HG02852 (cell line): ENCODE results near the gene PRKN.
"Not testable (repeated sequence)": the region's sequence is repeated elsewhere in the genome, so short reads cannot be mapped to it uniquely, and the experiment has no call there.

Experiments used
- ATAC-seq: cut with Tn5 transposase; IDR thresholded peaks from one replicate; pipeline ENCODE4 v1.9.1; 2021; ENCODE audit warnings: mild to moderate bottlenecking, moderate library complexity; ENCODE audit not compliant: unreplicated experiment

PRKN gene

DNA sequence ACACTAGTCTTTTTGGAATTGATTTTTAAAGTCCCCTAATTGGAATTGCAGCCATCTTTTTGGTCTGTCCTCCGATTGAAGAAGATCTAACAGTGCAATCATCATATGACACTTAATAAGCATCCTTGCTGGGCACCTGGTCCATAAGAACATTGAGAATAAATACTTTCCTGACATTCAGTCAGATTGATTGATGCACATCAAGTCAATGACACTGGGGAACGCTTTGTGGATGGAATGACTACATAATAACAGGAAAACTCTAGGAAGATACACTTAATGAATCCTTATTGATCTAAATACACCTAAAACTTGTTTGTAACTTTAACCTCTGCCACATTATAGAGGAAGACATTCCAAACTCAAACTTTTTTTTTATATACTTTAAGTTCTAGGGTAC, 255.7 kb downstream of the PRKN start:
- ATAC-seq, result no peak

DNA sequence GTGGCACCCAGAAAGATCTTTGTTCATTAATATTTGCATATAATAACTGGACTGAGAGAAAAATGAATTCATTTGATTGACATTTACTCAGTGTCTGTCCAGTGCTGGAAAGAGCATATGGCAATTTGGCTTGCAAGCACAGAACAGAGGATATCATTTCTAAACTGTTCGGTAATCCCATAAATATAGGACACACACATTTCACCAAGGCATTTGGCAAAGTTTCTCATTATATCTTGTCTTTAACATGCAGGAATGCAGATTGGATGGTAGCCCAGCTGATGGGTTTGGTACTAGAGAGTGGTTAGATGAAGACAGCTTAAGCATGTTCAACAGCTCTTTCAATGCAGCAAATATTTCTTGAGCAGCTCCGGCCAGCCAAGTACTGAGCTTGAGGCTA, 259.2 kb downstream of the PRKN start:
- ATAC-seq, result no peak

DNA sequence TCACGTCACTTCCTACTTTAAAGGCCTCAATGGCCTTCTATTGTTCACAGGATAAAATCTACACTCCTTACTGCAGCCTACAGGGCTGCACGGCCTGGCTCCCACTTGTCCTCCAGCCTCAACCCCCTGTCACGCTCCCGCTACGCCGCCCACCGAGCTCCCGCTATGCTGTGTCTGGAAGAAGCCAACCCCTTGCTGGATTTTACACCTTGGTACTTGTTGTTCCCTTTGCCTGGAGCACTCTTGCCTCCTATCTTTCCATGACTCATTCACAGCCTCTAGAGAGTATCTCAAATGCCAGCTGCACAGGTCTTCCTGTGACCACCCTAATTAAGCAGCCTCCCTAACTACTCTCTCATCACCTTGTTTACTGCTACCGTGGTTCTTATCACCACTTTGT, 259.9 kb downstream of the PRKN start:
- ATAC-seq, result no peak

DNA sequence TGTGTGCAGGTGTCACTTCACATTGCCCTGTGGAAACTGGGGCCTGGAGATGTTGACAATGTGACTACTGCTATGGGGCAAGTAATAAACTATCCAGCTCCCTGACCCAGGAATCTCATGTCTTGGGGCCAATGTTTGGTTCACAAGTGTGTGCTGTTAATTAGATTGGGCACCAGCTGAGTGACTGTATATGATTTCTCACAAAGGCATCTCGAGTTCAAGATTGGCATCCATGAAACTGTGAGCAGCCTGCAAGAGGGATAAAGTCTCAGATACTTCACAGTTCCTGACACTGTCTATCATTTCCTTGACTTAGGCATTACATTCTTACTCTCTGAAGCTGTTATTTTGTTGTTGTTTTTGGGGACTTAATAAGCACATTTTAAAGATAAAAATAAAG, 264.0 kb downstream of the PRKN start:
- no peak for ATAC-seq

- ATAC-seq, result no peak
These were observed 267.6 kb downstream of the PRKN start for GRCh38 chr6:162459985-162460384.

GRCh38 chr6:162450358-162450757, 277.2 kb downstream of the PRKN start:
- ATAC-seq, result no peak

DNA sequence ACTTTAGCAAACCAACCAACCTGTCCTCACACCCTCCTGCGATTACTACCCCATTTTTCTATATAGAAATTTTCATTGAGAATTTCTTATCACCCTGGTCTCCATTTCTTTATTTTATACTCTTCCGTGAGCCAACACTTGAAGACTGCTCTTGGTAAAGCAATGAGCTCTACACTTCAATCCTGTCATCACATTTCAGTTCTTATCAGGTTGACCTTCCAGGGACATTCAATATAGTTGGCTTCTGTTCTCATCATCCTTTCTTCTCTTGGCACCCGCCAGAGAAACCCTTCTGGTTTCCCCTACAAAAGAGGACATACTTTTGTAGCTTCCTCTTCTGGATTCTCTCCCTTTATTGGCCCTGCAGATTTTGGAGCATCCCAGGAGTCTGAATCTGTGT, 279.3 kb downstream of the PRKN start:
- no peak for ATAC-seq

GRCh38 chr6:162443101-162443500, 284.5 kb downstream of the PRKN start:
- no peak for ATAC-seq

DNA sequence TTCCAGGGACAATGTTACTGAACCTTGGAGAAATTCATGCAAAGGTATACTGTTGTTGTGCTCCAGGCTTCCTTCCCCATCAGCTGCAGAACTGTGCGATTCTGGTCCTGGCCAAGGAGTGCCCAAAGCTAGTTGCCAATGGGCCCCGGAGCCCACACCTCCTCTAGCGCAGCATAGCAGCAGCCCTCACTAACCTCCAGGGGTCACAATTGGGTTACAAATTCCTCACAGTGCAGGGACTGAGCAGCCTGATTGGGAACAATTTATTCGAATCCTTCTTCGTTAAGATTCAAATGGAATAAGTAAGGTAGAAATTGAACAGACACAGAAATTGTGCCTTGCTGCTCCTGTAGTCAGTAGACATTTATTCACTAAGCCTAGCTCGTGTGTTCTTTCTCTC, 284.9 kb downstream of the PRKN start:
- no peak for ATAC-seq

DNA sequence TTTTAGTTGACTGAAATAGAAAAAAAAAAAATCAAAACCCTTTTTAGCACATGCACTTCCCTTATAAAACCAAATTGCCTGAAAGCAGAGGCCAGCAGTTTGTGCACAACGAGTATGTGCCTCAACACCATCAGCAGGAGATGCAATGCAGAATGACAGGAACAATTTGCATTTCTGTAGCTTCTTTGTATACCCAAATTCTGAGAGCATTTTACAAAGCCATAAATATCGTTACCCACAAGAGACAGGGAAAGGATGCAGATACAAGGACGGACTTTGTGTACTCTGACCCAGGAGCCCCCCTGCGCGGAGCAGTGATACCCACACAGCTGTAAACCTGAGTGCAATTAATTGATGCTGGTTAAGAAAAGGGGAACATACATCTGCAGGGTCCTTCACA, 285.6 kb downstream of the PRKN start:
- no peak for ATAC-seq

DNA sequence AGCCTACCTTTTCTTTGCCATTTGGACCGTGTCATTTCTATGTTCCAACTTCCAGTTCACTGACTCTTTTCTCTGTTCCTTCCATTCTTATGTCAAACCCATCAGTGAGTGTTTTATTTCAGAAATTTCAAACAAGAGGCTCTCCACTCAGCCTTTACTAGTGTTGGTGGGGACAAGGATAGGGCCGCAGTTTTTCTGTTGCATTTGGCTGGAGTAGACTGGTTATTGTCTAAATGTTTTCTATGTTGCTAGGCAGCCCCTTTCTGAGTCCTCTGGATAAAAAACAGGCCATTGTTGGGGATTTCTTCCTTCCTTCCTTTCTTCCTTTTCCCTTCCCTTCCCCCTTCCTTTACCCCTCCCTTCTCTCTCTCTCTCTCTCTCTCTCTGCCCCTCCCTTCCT, 288.6 kb downstream of the PRKN start:
- no peak for ATAC-seq

GRCh38 chr6:162435071-162435470, 292.5 kb downstream of the PRKN start:
- ATAC-seq, result no peak

DNA sequence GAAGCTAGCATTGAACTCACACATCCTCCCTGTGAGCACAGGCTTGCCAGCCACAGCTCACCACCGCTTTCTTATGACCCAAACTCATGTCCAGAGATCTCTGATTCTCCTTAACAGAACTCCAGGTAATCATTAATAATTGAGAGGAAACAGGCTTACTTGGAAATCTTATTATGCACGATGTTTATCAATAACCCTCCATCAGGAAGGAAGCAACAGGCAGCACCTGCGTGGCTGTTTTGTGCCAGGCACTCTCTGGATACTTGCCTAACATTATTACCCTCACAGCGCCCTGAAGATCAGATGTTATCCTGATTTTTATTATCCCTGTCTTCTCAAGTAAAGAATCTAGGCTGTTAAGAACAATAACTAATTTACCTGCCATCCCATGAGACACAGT, 306.6 kb downstream of the PRKN start:
- no peak for ATAC-seq

GRCh38 chr6:162416831-162417537, 310.6 kb downstream of the PRKN start:
- ATAC-seq, result no peak

DNA sequence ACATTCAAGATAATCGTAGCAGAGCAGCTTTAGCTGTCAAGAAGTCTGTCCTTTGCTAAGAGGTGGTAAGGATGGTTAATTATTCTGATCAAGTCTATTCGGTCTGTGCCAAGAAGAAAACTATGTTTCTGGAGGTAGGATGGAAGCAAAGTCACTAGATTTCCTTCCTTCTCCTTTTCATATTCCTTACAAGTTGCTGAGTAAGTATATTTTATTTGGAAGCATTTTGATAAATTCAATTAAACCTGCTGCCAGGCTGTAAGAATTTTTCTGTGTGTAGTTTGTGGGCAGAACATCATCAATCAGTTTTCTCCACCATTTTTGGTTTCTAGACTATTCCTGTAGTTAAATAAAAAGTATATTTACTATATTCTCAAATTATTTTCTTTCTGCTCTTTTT, 311.3 kb downstream of the PRKN start:
- no peak for ATAC-seq

DNA sequence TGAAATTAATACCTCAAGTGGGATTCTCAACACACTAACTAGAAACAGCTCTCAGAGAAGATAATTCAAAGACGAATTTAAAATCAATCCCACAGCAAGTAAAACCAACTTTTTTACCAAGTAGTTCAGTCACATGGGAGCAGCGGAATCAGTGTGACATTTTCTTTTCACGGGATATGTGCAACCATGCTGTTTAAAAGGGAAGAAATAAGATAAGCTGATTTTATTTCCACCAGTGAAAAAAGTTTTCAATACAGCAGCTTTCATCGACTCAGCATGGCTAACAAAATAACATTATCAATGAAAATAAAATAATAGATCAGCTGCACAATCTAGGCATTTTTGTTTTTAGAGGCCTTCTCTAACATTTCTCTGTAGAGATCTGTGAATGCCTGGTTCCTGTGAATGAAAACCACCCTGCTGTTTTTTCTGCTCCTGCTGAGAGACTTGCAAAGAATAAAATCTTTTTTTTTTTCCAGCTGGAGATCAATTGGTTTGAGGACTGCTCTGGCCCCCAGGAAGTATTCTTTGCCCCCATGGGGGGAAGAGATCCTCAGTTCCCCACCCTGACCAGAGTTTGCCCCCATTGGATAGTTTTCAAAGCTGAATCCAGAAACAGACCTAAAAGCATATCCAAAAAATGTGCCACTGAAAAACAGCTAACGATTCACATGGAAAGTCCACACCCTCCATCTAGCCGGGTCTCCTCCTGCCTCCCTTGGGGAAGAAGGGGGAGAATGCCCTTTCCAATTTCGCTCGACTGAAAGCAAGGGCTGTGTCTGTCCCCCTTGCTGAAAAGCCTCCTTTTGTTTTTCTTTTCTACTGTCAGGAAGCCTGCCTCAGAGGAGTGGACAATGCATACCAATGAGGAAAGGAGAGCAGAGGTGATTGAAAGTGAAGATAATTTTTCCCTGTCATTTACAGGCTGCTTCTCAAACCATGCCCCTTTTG, 317.6 kb downstream of the PRKN start:
- ATAC-seq, result no peak

- ATAC-seq, result no peak
These were observed 318.6 kb downstream of the PRKN start for GRCh38 chr6:162408826-162409535.

DNA sequence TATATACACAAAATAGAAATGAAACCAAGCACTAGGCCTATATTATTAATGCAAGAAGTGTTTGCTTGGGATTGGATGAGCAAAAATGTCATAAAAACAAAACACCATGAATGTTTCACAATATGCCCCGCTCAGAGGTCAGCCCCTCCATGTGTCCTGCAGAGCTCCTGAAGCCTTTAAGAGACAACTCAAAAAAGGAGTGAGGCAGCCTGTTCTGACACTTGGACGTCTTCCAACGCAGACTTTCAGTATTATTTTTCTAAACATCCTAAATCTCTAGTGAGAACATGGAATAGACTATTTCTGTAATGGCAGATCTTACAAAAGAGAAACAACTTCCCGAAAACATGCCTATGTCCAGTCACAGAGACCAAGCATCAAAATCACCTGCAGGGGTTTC, 322.6 kb downstream of the PRKN start:
- ATAC-seq, result no peak

DNA sequence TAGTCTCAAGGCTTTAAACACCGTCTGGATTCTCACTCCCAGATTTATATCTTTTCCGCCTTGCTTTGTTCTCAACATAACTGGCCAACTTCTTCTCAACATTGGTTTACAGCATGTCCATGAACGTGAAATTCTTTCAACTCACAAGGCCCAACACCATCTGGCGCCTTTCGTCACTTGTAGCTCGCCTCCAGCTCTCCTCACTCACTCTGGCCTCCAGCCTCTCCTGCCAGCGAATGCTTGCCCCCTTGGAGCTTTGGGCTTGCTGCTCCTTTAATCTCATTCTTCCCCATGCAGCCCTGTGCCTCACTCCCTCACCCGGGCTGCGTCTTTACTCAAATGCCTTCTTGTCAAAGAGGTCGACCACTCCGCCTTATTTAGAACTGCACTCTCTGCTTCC, 324.5 kb downstream of the PRKN start:
- no peak for ATAC-seq

DNA sequence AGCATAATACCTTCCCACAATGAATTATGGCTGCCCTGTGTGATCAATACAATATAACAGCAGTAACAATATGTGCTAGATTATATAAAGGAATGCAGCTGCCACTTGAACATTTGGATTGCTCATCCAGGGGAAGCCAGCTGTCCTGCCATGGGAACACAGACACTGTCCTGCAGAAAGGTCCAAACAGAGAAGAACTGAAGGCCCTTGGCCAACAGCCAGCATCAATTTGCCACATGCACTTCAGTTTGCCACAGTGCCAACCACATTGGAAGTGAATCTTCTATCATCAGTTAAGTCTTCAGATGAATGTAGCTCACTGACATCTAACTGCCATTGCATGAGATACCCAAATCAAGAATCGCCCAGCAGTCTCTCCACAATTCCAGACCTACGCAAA, 332.4 kb downstream of the PRKN start:
- no peak for ATAC-seq

DNA sequence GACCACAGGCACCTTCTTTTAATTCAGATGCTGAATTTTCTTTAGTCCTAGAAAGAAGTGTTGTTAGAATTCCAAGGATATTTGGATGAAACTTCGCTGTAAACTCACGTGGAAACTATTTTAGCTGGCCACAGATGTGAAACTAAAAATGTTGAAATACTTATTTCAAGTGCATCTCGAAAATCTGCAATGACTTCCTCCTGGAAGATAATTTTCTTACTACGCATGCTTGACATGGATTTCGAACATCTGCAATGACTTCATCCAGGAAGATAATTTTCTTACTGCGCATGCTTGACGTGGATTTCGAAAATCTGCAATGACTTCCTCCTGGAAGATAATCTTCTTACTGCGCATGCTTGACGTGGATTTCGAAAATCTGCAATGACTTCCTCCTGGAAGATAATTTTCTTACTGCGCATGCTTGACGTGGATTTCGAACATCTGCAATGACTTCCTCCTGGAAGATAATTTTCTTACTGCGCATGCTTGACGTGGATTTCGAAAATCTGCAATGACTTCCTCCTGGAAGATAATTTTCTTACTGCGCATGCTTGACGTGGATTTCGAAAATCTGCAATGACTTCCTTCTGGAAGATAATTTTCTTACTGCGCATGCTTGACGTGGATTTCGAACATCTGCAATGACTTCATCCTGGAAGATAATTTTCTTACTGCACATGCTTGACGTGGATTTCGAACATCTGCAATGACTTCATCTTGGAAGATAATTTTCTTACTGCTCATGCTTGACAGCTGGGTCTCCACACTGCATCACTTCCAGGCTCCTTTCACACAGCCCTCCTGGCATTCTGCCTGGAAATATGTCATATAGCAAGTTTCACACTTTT, 336.4 kb downstream of the PRKN start:
- not testable (repeated sequence) for ATAC-seq
